PC-3 (cell line): ENCODE data around the gene NOTCH1.

Experiments used
- CTCF ChIP-seq: fragments of 300-600 bp; sonication (generic); conservative IDR thresholded peaks from 2 replicates; pipeline ENCODE4 v1.5.1; 2017; ENCODE audit warnings: antibody characterized with exemption, low read depth, mild to moderate bottlenecking, low read length
- EZH2 ChIP-seq: fragments of 300-600 bp; sonication (generic); IDR thresholded peaks from one replicate; pipeline ENCODE4 v1.6.1; 2017; ENCODE audit warnings: antibody characterized with exemption, mild to moderate bottlenecking, low read length; ENCODE audit not compliant: unreplicated experiment
- EZH2phosphoT487 ChIP-seq: fragments of 300-600 bp; sonication (generic); IDR thresholded peaks from 2 replicates; pipeline ENCODE4 v1.6.1; 2018; ENCODE audit warnings: mild to moderate bottlenecking, antibody characterized with exemption, low read length, borderline replicate concordance

GRCh38 chr9:136495238-136495800 is 50.5 kb downstream of the NOTCH1 start:
- no peak for TF ChIP-seq EZH2
- no peak for TF ChIP-seq CTCF
- no peak for TF ChIP-seq EZH2phosphoT487
